ENCODE data around the gene ANKRD39.
A peak's percentile ranks its signal among the peaks of the same experiment; 100 is the strongest.
"Not testable (repeated sequence)": the region's sequence is repeated elsewhere in the genome, so short reads cannot be mapped to it uniquely, and the experiment has no call there.

ANKRD39 gene

DNA sequence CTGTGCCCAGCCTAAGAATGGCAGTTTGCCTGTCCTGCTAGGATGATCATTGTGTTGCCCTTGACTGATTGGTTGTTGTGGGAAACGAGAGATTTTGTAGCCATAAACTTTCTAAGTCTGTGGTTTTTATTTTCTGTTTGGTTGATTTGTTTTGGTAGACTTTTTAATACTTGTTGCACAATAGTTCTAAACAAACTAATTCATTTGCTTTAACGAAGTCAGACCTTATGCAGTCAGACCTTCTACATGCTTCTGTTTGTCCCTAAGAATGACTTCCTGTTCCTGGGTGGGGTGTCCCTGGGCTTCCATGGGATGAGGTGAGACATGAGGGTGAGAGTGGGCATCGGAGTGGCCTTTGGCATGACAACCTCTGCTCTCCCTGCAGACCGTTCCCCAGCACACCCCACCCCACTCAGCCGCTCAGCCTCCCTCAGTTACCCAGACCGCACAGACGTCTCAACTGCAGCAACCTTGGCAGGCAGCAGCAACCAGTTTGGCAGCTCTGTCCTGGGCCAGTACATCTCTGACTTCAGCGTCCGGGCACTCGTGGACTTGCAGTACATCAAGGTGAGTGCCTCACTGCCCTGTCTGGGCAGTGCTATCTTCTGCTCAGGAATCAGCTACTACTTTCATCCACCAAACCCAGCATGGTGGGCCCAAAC lies 49.5 kb downstream of the ANKRD39 start:
- no peak for DNase-seq (ENCODE audit: low read depth in 2 of 2)

DNA sequence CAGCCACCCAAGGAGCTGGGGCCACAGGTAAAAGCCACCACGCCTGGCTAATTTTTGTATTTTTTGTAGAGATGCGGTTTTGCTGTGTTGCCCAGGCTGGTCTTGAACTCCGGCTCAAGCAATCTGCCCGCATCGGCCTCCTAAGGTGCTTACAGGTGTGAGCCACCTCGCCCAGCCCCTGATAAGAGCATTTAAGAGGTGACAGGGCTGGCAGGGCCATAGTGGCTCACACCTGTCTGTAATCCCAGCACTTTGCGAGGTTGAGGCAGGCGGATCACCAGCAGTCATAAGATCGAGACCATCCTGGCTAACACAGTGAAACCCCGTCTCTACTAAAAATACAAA lies 50.7 kb downstream of the ANKRD39 start:
- no peak for DNase-seq (ENCODE audit: low read depth in 2 of 2)

DNA sequence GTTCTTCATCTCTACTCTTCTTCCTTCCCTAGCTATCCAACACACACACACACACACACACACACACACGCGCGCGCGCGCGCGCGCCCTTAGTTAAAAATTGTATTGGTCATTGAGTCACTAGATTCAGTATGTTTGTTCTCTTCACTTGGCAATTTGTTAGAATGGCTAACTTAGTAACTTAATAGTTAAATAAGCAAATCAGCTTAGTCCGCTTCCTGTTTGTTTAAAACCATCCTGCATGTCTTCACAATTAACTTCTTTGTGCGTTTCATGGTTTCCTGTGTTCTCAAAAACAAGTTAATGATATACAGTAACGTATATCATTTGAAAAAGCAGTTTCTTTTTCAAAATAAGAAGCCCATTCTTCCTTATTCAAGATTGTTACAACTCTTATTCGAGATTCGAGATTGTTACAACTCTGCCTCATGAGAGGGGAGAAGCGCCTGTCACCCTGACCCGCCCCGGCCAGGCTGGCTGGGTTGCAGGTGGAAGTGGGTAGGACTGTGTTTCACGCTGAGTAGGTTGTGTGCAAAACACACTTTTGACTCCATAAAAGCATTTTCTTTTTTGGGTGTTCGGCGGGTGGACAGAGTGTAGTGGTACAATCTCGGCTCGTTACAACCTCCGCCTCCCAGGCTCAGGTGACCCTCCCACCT lies 51.2 kb downstream of the ANKRD39 start:
- DNase-seq (ENCODE audit: low read depth in 2 of 2): no peak

DNA sequence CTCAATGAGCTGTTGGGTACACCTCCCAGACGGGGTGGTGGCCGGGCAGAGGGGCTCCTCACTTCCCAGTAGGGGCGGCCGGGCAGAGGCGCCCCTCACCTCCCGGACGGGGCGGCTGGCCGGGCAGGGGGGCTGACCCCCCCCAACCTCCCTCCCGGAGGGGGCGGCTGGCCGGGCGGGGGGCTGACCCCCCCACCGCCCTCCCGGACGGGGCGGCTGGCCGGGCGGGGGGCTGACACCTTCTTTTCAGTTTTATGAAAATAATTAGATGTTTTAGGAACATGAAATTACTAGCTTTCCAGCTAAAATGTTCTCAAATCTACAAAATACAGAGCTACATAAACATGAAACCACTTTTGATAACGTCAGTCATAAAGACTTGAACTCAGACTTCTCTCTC lies 51.9 kb downstream of the ANKRD39 start:
- DNase-seq (ENCODE audit: low read depth in 2 of 2): not testable (repeated sequence)

DNA sequence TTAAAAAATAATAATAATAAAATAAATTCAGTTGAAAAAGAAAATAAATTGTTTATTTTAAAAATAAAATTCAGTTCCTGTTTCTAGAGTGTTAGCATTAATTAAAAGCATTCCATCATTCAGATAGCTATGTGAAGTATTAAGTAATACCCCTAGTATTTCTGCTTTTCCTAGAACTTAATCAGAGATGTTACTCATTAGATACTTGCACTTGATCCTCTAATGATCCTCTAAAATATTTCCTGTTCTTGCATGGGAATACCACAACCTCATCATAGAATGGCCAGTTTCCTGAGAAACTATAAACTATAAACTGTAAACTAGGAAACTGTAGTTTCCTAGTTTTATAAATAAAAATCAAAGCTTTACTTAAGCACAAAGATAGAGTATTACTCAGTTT lies 52.8 kb downstream of the ANKRD39 start:
- DNase-seq (ENCODE audit: low read depth in 2 of 2): no peak

DNA sequence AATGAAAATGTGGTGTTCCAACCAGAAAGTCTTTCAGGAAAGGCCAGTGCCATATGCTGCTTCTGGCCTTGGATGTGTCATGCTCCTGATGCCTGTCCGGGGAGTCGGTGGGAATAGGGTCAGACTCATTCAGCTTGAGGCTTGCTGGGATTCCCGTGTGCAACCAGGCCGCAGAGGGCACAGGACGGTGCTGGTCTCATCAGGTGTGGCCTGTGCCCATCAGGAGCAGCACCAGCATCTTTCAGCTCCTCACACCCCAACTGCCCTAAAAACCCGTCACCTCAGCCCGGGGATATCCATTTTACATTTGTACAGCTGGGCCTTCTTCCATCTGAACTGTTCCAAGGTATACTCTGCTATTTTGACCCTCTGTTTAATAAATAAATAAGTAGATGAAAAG lies 55.1 kb downstream of the ANKRD39 start:
- DNase-seq (ENCODE audit: low read depth in 2 of 2): no peak

DNA sequence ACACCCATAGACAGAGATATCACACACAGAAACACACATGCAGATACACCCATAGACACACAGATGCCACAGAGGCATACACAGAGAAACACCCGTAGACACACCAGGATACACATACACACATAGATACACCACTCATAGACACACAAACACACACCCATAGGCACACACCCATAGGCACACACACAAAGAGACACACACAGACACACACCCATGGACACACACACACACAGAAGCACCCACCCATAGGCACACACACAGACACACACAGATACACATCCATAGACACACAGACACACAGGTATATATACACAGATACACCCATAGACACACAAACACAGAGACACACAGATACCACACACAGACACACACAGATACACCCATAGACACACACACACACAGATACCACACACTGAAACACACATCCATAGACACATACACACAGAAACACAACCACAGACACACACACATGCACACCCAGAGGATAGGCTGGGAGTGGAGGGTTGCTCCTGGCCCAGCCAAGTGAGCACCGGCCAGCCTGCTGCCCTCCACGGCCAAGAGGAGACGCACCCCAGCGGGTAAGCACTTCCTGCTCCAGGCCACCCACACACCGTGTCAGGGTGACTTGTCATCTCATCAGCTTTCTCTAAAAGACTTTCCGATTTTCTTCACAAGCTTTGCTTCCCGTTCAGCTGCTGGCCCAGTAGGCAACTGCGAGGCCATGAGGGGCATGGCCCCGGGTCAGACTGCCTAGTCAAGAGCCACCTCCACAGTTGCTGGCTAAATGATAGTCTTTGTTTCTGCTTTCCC lies 55.8 kb downstream of the ANKRD39 start:
- no peak for DNase-seq (ENCODE audit: low read depth in 2 of 2)

DNA sequence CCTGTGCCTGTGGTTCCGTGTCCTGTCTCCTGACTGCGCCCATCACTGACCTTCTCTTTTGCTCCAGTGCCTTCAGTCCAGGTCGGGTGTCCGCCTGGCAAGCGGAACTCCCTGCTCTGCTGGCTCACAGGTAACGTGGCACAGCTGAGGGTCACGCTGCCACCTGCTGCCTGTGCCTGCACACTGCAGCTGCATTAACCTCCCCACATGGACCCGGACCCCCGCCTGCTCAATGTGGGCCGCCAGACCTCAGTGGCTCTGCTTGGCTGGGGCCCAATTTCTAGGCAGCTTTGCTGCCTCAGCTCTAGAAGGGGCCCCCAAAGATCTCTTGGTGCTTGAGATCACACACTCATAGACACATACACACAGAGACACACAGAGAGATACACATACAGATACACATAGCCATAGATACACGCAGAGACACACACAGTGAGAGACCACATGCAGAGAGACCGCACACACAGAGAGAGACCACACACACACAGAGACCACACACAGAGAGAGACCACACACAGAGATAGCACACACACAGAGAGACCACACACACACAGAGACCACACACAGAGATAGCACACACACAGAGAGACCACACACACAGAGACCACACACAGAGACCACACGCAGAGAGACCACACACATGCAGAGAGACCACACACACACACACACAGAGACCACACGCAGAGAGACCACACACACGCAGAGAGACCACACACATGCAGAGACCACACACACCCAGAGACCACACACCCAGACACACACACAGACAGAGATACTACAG lies 56.6 kb downstream of the ANKRD39 start:
- DNase-seq (ENCODE audit: low read depth in 2 of 2): peak in 1 of 2 experiments; percentile 18

DNA sequence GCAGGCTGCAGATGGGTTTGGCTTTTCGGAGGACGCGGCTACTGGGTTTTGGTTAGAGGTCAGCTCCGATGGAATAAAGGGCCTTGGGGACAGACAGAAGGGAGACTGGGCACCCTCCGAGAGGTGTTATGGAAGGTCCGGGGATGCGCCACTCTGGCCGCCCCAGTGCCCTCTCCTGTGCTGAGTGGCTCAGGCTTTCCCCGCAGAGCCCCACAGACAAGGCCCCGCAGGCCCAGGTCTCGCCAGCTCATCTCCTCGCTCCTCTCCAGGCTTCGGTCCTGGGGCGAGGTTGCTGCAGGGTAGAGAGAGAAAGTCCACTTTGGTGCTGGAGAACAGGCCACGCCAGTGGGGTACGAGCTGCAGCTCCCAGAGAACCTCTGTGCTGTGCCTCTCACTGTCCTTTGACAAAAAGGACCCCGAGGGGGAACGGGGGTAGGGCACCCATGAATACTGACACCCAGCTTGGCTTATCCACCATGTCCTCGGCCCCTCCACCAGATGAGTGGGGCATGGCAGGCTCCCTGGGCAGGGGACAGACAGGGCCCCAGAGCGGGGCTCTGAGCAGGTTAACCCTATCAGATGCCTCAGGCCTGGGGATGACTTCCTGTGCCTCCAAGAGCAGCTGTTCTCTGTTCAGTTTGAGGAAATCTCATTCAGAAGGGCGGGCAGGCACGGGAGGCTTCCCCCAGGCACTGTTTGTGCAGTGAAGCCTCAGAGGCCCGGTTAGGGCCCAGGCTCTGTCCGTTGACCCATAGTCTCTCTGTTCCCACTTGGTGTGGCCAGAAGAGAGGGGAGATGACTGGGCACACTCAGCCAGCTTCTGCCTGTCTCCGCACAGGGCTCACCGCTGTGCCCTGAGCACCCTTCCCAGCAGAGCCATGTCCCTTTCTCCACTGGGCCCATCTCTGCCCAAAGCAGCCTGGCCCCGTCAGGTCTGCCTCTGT lies 57.5 kb downstream of the ANKRD39 start:
- DNase-seq (ENCODE audit: low read depth in 2 of 2): no peak

DNA sequence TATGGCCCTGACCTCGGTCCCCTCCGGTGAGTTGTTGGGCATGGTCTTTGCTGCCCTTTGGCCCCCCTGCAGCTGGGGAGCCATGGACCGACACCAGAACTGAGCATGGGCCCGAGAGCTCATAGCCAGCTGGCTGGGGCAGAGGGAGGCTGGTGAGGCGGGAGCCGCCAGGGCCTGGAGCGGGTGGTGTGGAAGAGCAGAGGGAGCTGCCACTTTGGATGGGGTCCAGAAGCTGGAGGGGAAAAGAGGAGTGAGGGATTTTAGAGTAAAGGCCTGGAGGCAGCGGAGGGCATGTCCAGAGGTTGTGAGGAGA lies 58.2 kb downstream of the ANKRD39 start:
- DNase-seq (ENCODE audit: low read depth in 2 of 2): no peak

DNA sequence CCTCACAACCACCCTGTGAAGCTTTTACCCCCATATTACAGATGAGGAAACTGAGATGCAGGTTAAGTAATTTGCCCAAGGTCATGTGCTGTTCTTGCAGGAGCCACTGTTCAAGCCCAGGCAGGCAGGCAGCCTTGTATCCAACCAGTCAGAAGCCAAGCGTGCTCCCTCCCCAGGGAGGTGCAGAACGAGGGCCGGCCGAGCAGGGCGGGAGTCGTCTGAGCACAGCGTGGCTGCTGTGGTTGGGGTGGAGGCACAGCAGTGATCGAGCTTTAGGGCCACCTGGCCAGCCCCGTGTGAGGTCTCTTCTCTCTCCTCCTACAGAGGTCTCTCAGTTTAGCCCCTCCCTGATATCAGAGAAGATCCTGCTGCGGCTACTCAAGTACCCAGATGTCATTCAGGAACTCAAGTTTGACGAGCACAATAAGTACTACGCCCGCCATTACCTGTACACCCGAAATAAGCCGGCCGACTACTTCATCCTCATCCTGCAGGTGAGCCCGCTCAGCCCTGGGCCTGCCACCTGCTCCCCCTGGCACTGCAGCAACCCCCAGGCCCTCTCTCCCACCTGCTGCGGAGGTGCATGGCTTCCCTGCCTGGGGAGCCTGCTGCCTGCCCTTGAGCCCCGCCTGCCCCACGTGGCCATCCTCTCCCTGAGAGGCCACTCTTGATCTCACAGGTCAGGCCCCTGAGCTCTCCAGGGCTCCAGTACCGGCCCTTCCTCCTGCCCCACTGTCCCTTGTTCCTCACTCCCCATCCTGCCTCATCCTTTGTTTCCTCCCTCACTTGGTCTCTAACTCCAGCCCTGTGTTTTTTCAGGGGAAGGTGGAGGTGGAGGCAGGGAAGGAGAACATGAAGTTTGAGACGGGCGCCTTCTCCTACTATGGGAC lies 58.8 kb downstream of the ANKRD39 start:
- DNase-seq (ENCODE audit: low read depth in 2 of 2): no peak

All from fibroblast of skin of left quadriceps (primary cell).